Breast epithelium (tissue), 3 donors: ENCODE data around the gene CPSF4L.

ENCODE experiments used
- POLR2A ChIP-seq: fragments of 450-650 bp; IDR thresholded peaks from one replicate; pipeline ENCODE4 v1.6.1; 2016; ENCODE audit warnings: antibody characterized with exemption, mild to moderate bottlenecking, moderate library complexity
- POLR2AphosphoS5 ChIP-seq, 3 donors: sonication (generic); formaldehyde crosslinking; IDR thresholded peaks; one replicate each; pipeline ENCODE4 v1.6.1; 2017; ENCODE audit warnings: antibody characterized with exemption in 3 of 3
- TF ChIP-seq, protein P1 (sequence below), 3 donors: fragments of 450-650 bp; IDR thresholded peaks; one replicate each; pipeline ENCODE4 v1.5.1; 2016 to 2017; ENCODE audit warnings: antibody characterized with exemption in 3 of 3, mild to moderate bottlenecking in 3 of 3, moderate library complexity in 3 of 3

DNA sequence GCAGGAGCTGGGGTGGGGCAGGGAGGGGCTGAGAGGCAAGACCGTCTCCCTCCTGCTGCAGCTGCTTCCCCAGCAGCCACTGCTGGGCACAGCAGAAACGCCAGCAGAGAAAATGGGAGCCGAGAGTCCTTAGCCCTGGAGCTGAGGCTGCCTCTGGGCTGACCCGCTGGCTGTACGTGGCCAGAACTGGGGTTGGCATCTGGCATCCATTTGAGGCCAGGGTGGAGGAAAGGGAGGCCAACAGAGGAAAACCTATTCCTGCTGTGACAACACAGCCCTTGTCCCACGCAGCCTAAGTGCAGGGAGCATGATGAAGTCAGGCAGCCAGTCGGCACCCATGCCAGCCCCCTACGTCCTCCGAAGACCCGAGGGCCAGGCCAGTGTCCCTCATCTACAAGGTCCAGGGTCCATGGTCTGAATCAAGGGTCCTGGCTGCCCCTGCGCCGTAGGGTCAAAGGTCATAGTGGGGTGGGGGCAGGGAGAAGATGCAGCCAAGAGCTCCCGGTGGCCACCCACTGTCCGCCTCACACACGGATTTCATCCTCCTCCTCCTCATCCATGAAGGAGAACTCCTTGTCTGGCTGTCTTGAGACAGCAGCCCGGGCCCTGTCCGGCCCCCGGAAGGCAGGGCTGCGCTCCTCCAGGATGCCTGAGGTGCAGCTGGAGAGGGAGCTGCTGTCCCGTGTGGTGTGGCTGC is 23.4 kb upstream of the CPSF4L start:
- TF ChIP-seq, protein P1, sequence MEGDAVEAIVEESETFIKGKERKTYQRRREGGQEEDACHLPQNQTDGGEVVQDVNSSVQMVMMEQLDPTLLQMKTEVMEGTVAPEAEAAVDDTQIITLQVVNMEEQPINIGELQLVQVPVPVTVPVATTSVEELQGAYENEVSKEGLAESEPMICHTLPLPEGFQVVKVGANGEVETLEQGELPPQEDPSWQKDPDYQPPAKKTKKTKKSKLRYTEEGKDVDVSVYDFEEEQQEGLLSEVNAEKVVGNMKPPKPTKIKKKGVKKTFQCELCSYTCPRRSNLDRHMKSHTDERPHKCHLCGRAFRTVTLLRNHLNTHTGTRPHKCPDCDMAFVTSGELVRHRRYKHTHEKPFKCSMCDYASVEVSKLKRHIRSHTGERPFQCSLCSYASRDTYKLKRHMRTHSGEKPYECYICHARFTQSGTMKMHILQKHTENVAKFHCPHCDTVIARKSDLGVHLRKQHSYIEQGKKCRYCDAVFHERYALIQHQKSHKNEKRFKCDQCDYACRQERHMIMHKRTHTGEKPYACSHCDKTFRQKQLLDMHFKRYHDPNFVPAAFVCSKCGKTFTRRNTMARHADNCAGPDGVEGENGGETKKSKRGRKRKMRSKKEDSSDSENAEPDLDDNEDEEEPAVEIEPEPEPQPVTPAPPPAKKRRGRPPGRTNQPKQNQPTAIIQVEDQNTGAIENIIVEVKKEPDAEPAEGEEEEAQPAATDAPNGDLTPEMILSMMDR (IDR thresholded peaks at IDR 0.05) = no peak
- TF ChIP-seq POLR2AphosphoS5 (IDR thresholded peaks at IDR 0.05) (no peak), POLR2A (no peak)
